IPS DF 4.7 (cell line): Measurements from ENCODE around the gene ATAD3C.
"Not testable (repeated sequence)": the region's sequence is repeated elsewhere in the genome, so short reads cannot be mapped to it uniquely, and the experiment has no call there.

Source experiments
- DNase-seq: peaks from one replicate; pipeline ENCODE4 v3.0.0-alpha.2; 2013; ENCODE audit warnings: low spot score; ENCODE audit errors: extremely low read depth

ATAD3C gene

GRCh38 chr1:1449099-1449739 is at the start of gene ATAD3C:
ATAD3C (plus strand) TSS chr1:1449689; CDS start chr1:1450684, 995 bp downstream.
- no peak for DNase-seq

GRCh38 chr1:1399872-1400575 is 49.5 kb upstream of the ATAD3C start:
- no peak for DNase-seq

- DNase-seq = no peak
These were observed 48.7 kb upstream of the ATAD3C start for GRCh38 chr1:1400576-1401456.

GRCh38 chr1:1401457-1402010 is 48.0 kb upstream of the ATAD3C start:
- DNase-seq = no peak

GRCh38 chr1:1402072-1402900 is 47.2 kb upstream of the ATAD3C start:
- DNase-seq = no peak

- DNase-seq = not testable (repeated sequence)
These were observed 46.5 kb upstream of the ATAD3C start for GRCh38 chr1:1402901-1403392.

- no peak for DNase-seq
These were observed 45.8 kb upstream of the ATAD3C start for GRCh38 chr1:1403653-1404052.

GRCh38 chr1:1406101-1406820 is 43.2 kb upstream of the ATAD3C start:
- no peak for DNase-seq

- peak; percentile 56 for DNase-seq
These were observed 42.5 kb upstream of the ATAD3C start, which contains the start of gene MRPL20 for GRCh38 chr1:1406821-1407635. MRPL20 (minus strand) TSS chr1:1407293; CDS start chr1:1407217, 76 bp downstream.

GRCh38 chr1:1407636-1408318 is 41.7 kb upstream of the ATAD3C start:
- DNase-seq = no peak

- DNase-seq = not testable (repeated sequence)
These were observed 39.3 kb upstream of the ATAD3C start for GRCh38 chr1:1410238-1410637.

- no peak for DNase-seq
These were observed 37.9 kb upstream of the ATAD3C start for GRCh38 chr1:1411626-1412025.

GRCh38 chr1:1412311-1412902 is 37.1 kb upstream of the ATAD3C start:
- not testable (repeated sequence) for DNase-seq

- DNase-seq = no peak
These were observed 33.7 kb upstream of the ATAD3C start for GRCh38 chr1:1415751-1416150.

- not testable (repeated sequence) for DNase-seq
These were observed 32.1 kb upstream of the ATAD3C start for GRCh38 chr1:1417396-1417795.

- not testable (repeated sequence) for DNase-seq
These were observed 31.5 kb upstream of the ATAD3C start for GRCh38 chr1:1417825-1418463.
